Neuron (in vitro differentiated cells): ENCODE measurements around the gene MEF2D.

Experiments used
- H2AFZ ChIP-seq: one replicate; pipeline ENCODE4 v1.6.1; 2013; ENCODE audit warnings: low read depth, mild to moderate bottlenecking, inconsistent platforms, low read length, moderate library complexity
- H3K27me3 ChIP-seq: one replicate; pipeline ENCODE4 v1.6.1; 2013; ENCODE audit warnings: low read length; ENCODE audit not compliant: insufficient read depth
- H3K36me3 ChIP-seq: one replicate; pipeline ENCODE4 v1.6.1; 2013; ENCODE audit warnings: low read length; ENCODE audit not compliant: insufficient read depth
- H3K4me1 ChIP-seq: one replicate; pipeline ENCODE4 v1.6.1; 2013; ENCODE audit warnings: low read length; ENCODE audit not compliant: insufficient read depth
- H3K4me3 ChIP-seq: 2 replicates; pipeline ENCODE4 v1.5.1; 2013; ENCODE audit warnings: mild to moderate bottlenecking, low read length, moderate library complexity
- H3K9me3 ChIP-seq: one replicate; pipeline ENCODE4 v1.6.1; 2013; ENCODE audit warnings: low read length

The MEF2D gene

DNA sequence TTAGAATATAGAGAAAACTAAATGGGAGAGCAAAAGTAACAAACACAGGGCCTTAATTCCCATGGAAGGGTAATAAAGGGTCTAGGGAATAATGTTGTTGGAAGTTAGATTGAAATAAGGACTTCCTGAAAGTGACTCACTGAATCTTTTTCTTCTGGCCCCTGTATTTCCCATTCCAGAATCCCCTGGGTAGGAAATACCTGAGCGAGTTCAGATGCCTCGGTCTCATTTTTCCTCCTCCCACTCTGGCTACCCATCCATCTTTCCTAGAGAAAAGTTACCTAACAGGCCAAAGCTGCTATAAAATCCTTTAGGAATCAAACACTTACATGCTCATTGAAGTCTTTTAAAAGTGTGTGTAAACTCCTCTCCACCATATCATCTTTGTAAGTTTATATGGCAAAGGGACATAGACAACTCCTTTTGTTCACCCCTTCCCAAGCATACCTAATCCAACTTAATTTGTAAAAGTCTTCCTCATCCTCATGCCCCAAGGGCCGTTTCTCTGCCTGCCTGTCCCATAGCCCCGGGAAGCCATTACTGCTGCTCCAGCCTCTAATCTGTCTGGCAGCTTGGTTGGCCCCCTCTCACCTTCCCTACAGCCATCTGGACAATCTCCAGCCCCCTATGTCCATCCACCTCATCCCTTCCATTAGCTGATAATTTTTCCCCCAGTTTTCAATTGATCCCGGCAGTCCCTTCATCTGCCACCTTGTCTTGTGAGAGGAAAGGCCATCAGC lies 3.3 kb upstream of the MEF2D start:
- H2AFZ ChIP-seq, result no peak overlapping the region
- peaks cover 4% of the 10 kb centered on the region for H3K27me3 ChIP-seq
- no peaks in the 10 kb centered on the region for H3K9me3 ChIP-seq
- no peaks in the 10 kb centered on the region for H3K36me3 ChIP-seq
- peaks cover 20% of the 10 kb centered on the region for H3K4me1 ChIP-seq
- H3K4me3 ChIP-seq, result no peak overlapping the region

- Histone ChIP-seq H3K27me3 (no peaks in the 10 kb centered on the region), H3K4me3 (no peak overlapping the region), H3K9me3 (no peaks in the 10 kb centered on the region), H2AFZ (no peak overlapping the region), H3K4me1 (peaks cover 27% of the 10 kb centered on the region), H3K36me3 (no peaks in the 10 kb centered on the region)
Observed at GRCh38 chr1:156502894-156503697, 2.5 kb upstream of the MEF2D start.

GRCh38 chr1:156502391-156502893 lies 1.9 kb upstream of the MEF2D start:
- Histone ChIP-seq H2AFZ (no peak overlapping the region), H3K36me3 (no peaks in the 10 kb centered on the region), H3K9me3 (no peaks in the 10 kb centered on the region), H3K4me3 (no peak overlapping the region), H3K27me3 (no peaks in the 10 kb centered on the region), H3K4me1 (peaks cover 30% of the 10 kb centered on the region)

DNA sequence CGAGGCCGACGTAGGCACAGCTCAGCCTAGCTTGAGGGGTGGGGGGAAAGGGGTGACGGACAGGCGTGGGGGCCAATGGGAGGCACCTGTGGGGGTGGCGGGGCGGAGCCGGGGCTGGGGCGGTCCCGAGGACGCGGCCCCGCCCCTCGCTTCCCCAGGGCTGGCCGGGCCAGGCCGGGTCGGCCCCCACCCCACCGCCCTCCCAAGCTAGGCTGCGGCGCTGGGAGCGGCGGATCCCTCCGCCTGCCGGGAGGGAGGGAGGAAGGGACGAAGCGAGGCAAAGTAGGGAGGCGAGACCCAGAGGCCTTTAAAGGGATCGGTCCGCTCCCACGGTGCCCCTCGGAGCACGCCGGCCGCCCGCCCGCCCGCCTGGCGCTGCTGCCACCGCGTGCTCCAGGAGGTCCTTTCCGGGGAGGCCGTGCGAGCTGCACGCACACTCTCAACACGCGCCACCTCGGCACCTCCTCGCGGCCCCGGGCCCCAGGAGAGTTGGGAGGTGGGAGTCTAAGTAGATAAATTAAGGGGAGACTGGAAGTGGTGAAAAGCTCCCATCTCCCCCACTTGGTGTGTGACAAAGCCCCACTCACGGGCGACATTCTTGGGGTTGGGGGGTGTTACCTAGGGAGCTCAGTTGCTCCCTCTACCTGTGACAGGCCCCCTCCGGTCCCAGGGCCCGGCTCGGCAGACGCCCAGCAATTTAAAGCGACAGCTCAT lies 375 bp upstream of the MEF2D start:
- H2AFZ ChIP-seq, result peak overlapping the region; percentile 81
- H3K36me3 ChIP-seq, result no peaks in the 10 kb centered on the region
- H3K4me3 ChIP-seq, result peak overlapping the region; percentile 68
- H3K27me3 ChIP-seq, result no peaks in the 10 kb centered on the region
- H3K4me1 ChIP-seq, result peaks cover 37% of the 10 kb centered on the region
- H3K9me3 ChIP-seq, result no peaks in the 10 kb centered on the region

DNA sequence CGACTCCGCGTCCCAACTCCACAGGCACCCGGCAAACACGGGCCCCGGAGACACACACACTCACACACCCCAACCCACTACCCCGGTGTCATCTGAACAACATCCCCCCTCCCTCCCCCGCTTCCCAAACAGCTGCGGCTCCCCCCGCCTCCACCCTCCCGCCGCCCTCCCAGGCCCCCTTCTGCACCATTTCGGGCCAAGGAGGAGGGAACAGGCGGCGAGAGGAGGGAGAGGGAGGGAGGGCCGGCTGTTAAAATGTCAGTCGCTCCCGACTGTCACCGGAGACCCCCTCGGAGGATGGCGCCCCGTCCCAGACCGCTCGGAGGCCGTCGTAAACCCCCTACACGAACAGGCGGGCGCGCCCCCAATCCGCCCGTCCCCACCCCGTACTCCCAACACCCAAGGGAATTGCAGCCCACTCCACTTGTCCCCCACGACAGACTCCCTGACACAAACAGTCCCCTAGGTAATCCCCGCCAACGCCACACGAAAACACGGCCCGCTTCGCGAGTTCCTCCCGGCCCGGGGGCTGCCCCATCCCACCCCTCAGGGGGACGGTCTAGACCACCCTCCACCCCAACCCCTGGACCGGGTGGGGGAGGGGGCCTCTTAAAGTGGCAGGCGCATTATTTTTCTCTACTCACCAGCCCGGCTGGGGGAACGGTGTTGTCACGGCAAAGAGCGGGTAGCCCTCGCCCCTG lies 583 bp downstream of the MEF2D start:
- Histone ChIP-seq H3K4me3 (peak overlapping the region; percentile 68), H3K9me3 (no peaks in the 10 kb centered on the region), H2AFZ (peak overlapping the region; percentile 81), H3K27me3 (no peaks in the 10 kb centered on the region), H3K4me1 (peaks cover 37% of the 10 kb centered on the region), H3K36me3 (no peaks in the 10 kb centered on the region)

DNA sequence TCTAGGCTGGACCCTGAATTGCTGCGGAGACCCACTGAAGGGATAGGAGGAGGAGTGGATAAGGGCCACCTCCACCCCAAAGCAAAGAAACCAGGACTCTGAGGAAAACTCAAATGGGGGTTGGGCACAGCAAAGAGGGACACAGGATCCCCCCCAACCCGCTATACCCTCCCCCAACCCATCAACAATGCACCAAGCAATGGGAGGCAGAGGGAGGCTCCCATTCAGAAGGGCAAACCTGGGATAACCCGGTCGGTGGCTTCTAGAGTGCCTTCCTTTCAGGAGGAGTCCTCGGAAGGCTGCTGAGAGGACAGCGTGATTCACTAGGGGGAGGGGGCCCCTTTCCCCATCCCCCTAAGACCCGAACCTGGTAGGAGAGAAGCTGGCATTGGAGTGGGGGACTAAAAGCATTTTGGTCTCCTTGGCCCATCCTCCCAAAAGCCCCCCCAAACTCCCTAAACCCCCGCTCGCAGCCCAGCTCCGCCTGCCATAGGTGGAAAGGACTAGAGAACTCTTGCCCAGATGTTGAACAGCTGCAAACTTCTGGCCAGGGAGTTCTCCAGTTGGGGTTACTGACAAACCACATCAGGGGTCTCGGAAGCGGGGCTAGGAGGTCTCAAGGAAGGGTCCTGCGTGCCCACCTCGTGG lies 1.3 kb downstream of the MEF2D start:
- Histone ChIP-seq H3K4me1 (peaks cover 32% of the 10 kb centered on the region), H3K27me3 (no peaks in the 10 kb centered on the region), H3K36me3 (no peaks in the 10 kb centered on the region)

GRCh38 chr1:156498432-156499193 lies 2.0 kb downstream of the MEF2D start:
- no peak overlapping the region for H2AFZ ChIP-seq
- H3K9me3 ChIP-seq, result no peaks in the 10 kb centered on the region
- peaks cover 28% of the 10 kb centered on the region for H3K4me1 ChIP-seq
- peak overlapping the region; percentile 68 for H3K4me3 ChIP-seq
- H3K27me3 ChIP-seq, result no peaks in the 10 kb centered on the region
- H3K36me3 ChIP-seq, result no peaks in the 10 kb centered on the region

More for the DNA sequence above, 1.3 kb downstream of the MEF2D start:
- Histone ChIP-seq H3K4me3 (peak overlapping the region; percentile 68), H3K9me3 (no peaks in the 10 kb centered on the region), H2AFZ (no peak overlapping the region)

DNA sequence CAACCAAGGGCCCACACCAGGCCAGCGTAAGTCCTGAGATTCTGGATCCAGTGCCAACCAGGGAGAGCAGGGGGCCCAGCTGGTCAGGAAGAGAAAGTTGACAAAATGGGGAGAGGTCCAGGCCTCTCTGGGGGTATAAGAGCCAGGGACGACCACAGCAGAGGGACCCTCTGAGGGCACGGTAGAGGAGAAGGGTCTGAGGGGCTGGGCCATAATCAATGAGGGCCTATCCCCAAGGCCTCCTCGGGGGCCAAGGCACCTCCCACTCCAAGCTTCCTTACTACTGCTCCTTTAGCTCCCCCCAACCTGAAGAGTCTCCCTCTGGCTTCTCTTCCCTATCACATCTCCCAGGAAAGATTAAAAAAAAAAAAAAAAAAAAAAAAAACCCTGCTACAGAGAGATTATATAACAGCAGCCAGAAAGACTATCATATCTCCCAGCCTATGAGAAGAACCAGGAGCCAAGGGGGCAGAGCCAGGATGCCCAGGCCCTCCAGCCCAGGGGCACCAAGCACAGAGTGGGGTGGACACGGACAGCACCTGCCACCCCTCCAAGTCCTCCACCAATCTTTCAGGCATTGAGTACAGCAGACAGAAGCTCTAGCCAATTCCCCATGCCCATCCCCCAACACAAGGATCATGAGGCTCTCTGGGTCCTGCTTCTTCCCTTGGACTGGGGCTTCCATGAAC lies 2.7 kb downstream of the MEF2D start:
- Histone ChIP-seq H3K4me1 (peaks cover 28% of the 10 kb centered on the region), H2AFZ (no peak overlapping the region), H3K27me3 (no peaks in the 10 kb centered on the region), H3K9me3 (no peaks in the 10 kb centered on the region), H3K36me3 (no peaks in the 10 kb centered on the region), H3K4me3 (no peak overlapping the region)

DNA sequence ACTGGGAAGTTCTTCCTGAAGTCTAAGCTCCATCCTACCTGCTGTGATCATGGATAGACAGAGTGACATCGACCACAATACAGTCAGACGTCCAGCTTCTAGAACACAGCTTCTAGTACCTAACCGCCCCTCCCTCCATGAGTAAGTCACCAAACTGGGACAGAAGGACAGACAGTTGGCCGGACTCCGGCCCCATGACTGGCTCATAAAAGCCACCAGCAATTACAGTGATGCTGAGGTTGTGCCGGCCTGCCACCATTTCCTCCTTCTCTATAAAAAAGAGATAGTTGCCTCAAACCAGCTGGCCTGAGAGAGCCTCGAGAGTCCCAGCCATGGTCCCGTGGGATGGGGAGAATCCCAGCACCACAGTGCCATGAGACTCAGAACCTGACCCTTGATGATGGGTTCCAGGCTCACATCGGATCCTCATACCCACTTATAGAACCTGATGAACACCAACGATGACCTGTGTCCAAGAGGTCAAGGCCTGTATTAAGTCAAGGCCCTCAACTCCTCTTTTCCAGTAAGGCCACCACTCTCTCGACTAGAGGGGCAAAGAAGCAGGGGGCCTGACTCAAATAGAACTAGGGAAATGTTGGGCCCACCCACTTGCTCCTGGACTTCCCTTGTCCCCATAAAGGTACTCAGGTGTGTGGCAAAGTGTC lies 3.4 kb downstream of the MEF2D start:
- Histone ChIP-seq H2AFZ (no peak overlapping the region), H3K9me3 (no peaks in the 10 kb centered on the region), H3K27me3 (no peaks in the 10 kb centered on the region), H3K36me3 (no peaks in the 10 kb centered on the region), H3K4me1 (peaks cover 28% of the 10 kb centered on the region), H3K4me3 (no peak overlapping the region)

DNA sequence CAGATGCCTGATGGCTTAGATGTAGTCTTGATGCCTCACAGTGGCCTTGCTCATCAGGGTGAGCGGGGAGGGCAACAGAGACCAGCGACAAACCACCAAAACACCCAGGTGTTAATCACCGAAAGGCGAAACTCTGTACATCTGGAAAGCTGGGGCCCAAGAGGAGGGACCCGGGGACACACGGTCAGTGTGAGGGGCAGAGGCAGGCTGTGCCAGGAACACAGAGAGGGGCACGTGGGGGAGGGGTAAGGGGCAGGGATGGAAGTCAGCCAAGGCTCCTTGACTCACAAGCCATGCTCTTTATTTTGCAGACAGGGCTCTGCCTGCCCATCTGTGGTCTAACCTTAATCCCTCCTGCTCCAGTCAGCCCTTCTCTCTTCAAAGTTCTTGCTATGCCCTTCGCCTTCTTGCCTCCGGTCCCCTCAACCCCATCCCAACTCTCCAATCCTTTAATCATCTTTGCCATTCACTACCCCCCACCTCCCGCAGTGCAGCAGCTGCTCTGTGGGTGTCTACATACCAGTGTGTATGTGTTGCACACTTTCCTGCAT lies 4.3 kb downstream of the MEF2D start:
- no peaks in the 10 kb centered on the region for H3K9me3 ChIP-seq
- H3K4me1 ChIP-seq, result peaks cover 25% of the 10 kb centered on the region
- no peaks in the 10 kb centered on the region for H3K27me3 ChIP-seq
- no peaks in the 10 kb centered on the region for H3K36me3 ChIP-seq
- no peak overlapping the region for H2AFZ ChIP-seq
- no peak overlapping the region for H3K4me3 ChIP-seq
